OCI-LY3 (cell line): ENCODE measurements around the gene ADSS1.

Experiments
- H2AFZ ChIP-seq: fragments of 200-600, 300-600 bp; shearing (Covaris generic); 2 replicates; pipeline ENCODE4 v1.6.0; 2014; ENCODE audit warnings: antibody characterized with exemption, low read depth, low read length
- H3K27ac ChIP-seq: fragments of 200-600, 300-600 bp; sonication (generic); 2 replicates; pipeline ENCODE4 v1.5.1; 2014; ENCODE audit warnings: mild to moderate bottlenecking, low read length, moderate library complexity, mixed read lengths
- H3K27me3 ChIP-seq: fragments of 200-600, 300-600 bp; sonication (generic); 2 replicates; pipeline ENCODE4 v1.6.1; 2014; ENCODE audit warnings: low read depth, low read length, mixed read lengths
- H3K36me3 ChIP-seq: fragments of 200-600, 300-600 bp; sonication (generic); replicated peaks from 2 replicates; pipeline ENCODE3; 2014; ENCODE audit warnings: low read depth, low read length, mixed read lengths
- H3K4me1 ChIP-seq: fragments of 300-600, 200-600 bp; sonication (generic); 2 replicates; pipeline ENCODE4 v1.6.1; 2014; ENCODE audit warnings: low read length, mixed read lengths
- H3K4me2 ChIP-seq: fragments of 200-600, 300-600 bp; sonication (generic); 2 replicates; pipeline ENCODE4 v1.6.1; 2014; ENCODE audit warnings: low read length, mixed read lengths
- H3K4me3 ChIP-seq: fragments of 300-600, 200-600 bp; sonication (generic); 2 replicates; pipeline ENCODE4 v1.5.1; 2014; ENCODE audit warnings: antibody characterized with exemption, mild to moderate bottlenecking, low read length, moderate library complexity
- H3K79me2 ChIP-seq: fragments of 300-600, 200-600 bp; shearing (Covaris generic); 2 replicates; pipeline ENCODE4 v1.6.1; 2014; ENCODE audit warnings: mild to moderate bottlenecking, low read length, mixed read lengths
- H3K9ac ChIP-seq: fragments of 300-600, 200-600 bp; shearing (Covaris generic); 2 replicates; pipeline ENCODE4 v1.6.0; 2014; ENCODE audit warnings: mild to moderate bottlenecking, low read length, moderate library complexity
- H3K9me3 ChIP-seq: fragments of 200-600, 300-600 bp; shearing (Covaris generic); 2 replicates; pipeline ENCODE4 v1.6.1; 2014; ENCODE audit warnings: low read length, mixed read lengths; ENCODE audit not compliant: insufficient read depth
- H4K20me1 ChIP-seq: fragments of 200-600, 300-600 bp; sonication (generic); 2 replicates; pipeline ENCODE4 v1.6.1; 2016; ENCODE audit warnings: low read length, mixed read lengths; ENCODE audit not compliant: insufficient read depth
- EZH2phosphoT487 ChIP-seq: fragments of 200-600 bp; shearing (Covaris generic); IDR thresholded peaks from 2 replicates; pipeline ENCODE4 v1.6.1; 2018; ENCODE audit warnings: antibody characterized with exemption, mixed run types, low read depth
- TF ChIP-seq, protein P1 (sequence below): fragments of 200-600, 300-600 bp; sonication (generic); IDR thresholded peaks from 2 replicates; pipeline ENCODE4 v1.5.1; 2014; ENCODE audit warnings: antibody characterized with exemption, low read length, low read depth

ADSS1 gene

DNA sequence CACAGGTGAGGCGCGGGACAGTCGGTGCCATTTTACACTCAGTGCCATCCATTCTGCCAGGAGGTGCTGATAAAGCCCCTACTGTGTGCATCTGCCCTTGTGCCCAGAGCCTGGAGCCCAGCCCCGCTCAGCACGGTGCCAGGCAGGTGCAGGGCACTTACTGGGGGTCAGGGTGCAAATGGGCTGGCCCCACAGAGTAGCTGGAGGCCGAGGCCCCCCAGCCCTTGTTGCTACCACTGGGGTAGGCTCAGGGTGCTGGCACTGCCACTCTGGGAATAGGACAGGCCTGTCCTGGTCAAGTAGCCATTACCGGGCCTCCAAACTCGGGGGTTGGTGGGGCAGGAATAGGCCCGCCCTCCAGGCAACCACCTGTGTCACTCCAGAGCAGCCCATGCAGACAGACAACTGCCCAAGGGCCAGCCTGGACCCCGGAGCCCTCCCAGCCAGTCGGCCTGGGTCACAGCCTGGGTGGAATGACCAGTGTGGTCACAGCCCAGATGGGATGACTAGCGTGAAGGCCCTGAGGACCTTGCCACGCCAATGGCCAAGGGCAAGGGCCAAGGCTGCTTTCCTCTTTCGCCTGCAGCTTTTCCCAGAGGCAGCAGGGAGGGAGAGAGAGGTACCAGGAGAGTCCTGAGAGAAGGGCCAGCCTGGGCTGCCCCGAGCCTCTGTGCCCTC is 31.6 kb upstream of the ADSS1 start:
- Histone ChIP-seq H4K20me1 (peaks cover 41% of the 10 kb centered on the region), H3K27ac (no peak overlapping the region), H3K4me2 (no peak overlapping the region), H3K27me3 (no peaks in the 10 kb centered on the region), H3K79me2 (peaks cover 25% of the 10 kb centered on the region), H3K9me3 (no peaks in the 10 kb centered on the region), H3K4me1 (peaks cover 9% of the 10 kb centered on the region), H3K9ac (no peak overlapping the region), H2AFZ (no peak overlapping the region), H3K4me3 (no peak overlapping the region), H3K36me3 (peaks cover 5% of the 10 kb centered on the region)
- TF ChIP-seq EZH2phosphoT487, result no peak
- TF ChIP-seq, protein P1, sequence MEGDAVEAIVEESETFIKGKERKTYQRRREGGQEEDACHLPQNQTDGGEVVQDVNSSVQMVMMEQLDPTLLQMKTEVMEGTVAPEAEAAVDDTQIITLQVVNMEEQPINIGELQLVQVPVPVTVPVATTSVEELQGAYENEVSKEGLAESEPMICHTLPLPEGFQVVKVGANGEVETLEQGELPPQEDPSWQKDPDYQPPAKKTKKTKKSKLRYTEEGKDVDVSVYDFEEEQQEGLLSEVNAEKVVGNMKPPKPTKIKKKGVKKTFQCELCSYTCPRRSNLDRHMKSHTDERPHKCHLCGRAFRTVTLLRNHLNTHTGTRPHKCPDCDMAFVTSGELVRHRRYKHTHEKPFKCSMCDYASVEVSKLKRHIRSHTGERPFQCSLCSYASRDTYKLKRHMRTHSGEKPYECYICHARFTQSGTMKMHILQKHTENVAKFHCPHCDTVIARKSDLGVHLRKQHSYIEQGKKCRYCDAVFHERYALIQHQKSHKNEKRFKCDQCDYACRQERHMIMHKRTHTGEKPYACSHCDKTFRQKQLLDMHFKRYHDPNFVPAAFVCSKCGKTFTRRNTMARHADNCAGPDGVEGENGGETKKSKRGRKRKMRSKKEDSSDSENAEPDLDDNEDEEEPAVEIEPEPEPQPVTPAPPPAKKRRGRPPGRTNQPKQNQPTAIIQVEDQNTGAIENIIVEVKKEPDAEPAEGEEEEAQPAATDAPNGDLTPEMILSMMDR, result no peak

DNA sequence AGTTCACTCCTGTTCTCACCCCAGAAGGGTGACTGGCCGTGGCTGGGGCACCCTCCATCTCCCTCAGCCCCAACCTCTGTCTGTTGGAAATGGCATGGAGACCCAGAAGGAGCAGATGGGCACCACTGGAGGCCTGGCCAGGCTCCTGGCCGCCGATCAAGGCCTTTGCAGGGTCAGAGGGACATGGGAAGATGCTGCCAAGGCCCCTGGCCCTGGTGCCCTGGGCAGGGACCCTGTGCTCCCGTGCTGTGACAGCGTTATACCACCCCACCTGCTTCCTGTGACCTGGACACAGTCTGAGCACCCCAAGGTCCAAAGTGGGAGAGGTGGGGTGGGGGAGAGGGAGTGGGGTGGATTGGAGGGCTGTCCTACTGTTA is 31.1 kb upstream of the ADSS1 start:
- no peak overlapping the region for H3K4me3 ChIP-seq
- H3K79me2 ChIP-seq, result peaks cover 25% of the 10 kb centered on the region
- H3K36me3 ChIP-seq, result peaks cover 5% of the 10 kb centered on the region
- no peaks in the 10 kb centered on the region for H3K9me3 ChIP-seq
- no peak overlapping the region for H3K9ac ChIP-seq
- H3K27ac ChIP-seq, result no peak overlapping the region
- H3K4me1 ChIP-seq, result peaks cover 9% of the 10 kb centered on the region
- H3K4me2 ChIP-seq, result no peak overlapping the region
- peaks cover 42% of the 10 kb centered on the region for H4K20me1 ChIP-seq
- no peak for TF ChIP-seq EZH2phosphoT487
- TF ChIP-seq, protein P1, result no peak
- H2AFZ ChIP-seq, result no peak overlapping the region
- no peaks in the 10 kb centered on the region for H3K27me3 ChIP-seq

DNA sequence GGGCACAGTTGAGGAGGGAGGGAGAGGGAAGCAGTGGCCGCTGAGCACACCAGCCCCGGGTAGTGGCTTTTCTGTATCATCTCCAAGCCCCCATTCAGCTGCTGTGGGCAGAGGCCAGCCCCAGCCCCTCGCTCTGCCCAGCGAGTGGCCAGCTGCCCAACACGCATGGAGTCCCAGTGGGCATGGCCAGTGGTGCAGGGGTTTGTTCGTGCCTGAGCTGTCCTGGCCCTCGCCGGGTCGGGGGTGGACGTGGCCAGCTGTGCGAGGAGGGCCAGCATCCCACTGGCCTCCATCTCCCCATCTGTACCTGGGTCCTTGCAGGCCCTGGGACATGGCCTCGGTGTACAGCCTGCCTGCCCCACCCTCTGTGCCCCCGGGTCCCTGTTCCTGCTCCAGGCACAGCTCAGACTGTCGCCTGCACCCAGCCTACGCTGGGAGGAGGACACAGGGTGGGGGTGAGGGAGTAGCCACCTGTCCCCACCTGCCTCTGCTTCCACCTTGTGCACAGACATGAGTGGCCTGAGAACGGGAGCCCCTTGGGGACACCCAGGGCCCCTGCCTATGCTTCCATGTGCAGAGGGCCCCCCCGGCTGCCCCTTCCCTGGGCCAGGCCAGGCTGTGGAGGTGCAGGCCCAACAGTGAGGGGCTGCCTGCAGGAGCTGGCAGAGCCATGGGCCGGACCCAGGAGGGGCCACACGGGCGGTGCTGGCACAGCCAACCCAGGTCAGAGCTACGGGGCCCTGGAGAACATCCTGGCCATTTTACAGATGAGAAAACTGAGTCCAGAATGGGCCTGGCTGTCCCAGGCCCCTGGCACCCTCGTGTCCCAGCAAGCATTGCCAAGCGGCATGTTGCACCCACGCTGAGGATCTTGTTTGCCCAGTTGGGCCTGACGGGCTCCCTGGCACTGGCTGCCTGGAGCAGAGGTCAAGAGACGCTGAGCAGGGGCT is 30.3 kb upstream of the ADSS1 start:
- H3K4me2 ChIP-seq, result no peak overlapping the region
- peaks cover 9% of the 10 kb centered on the region for H3K4me1 ChIP-seq
- H2AFZ ChIP-seq, result no peak overlapping the region
- peaks cover 25% of the 10 kb centered on the region for H3K79me2 ChIP-seq
- no peaks in the 10 kb centered on the region for H3K9me3 ChIP-seq
- H3K4me3 ChIP-seq, result no peak overlapping the region
- H3K36me3 ChIP-seq, result peaks cover 5% of the 10 kb centered on the region
- H3K9ac ChIP-seq, result no peak overlapping the region
- peaks cover 45% of the 10 kb centered on the region for H4K20me1 ChIP-seq
- TF ChIP-seq EZH2phosphoT487, result no peak
- TF ChIP-seq, protein P1, result no peak
- H3K27me3 ChIP-seq, result no peaks in the 10 kb centered on the region
- no peak overlapping the region for H3K27ac ChIP-seq

DNA sequence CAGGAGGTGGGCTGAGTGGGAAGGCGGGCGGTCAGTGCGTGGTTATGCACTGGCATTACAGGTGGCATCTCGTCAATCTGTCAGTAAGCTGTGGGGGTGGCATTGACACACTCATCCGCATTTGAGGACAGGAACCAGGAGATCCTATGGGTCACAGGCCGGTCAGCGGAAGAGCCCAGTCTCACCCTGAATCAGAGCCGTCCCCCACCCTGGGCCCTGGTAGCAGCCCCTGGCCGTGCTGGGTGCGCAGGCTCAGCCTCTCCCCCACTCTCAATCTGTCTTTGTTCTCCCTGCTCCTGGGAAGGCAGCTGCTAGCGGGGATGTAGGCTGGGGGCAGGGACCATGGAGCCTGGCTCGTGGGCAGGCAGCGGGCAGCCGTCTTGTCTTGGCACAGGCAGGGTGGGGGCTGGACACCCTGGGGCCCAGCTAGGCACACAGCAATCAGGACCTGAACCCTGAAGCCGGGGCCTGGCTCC is 29.5 kb upstream of the ADSS1 start:
- peaks cover 45% of the 10 kb centered on the region for H4K20me1 ChIP-seq
- H3K4me3 ChIP-seq, result no peak overlapping the region
- H3K79me2 ChIP-seq, result peaks cover 25% of the 10 kb centered on the region
- H3K4me1 ChIP-seq, result peaks cover 9% of the 10 kb centered on the region
- H3K9me3 ChIP-seq, result no peaks in the 10 kb centered on the region
- H3K27ac ChIP-seq, result no peak overlapping the region
- H3K27me3 ChIP-seq, result no peaks in the 10 kb centered on the region
- TF ChIP-seq, protein P1, result no peak
- TF ChIP-seq EZH2phosphoT487, result no peak
- H3K4me2 ChIP-seq, result no peak overlapping the region
- no peak overlapping the region for H3K9ac ChIP-seq
- peaks cover 5% of the 10 kb centered on the region for H3K36me3 ChIP-seq
- H2AFZ ChIP-seq, result no peak overlapping the region
